ENCODE data around the gene C3orf80. TPM values are rescaled to one million over a fixed set of nuclear protein-coding genes. Genes with fewer than 3 reads are reported as not detected.
"Not testable (repeated sequence)": the region's sequence is repeated elsewhere in the genome, so short reads cannot be mapped to it uniquely, and the experiment has no call there.

The C3orf80 gene
- polyA plus RNA-seq, 1 experiment, result 0.11 TPM

DNA sequence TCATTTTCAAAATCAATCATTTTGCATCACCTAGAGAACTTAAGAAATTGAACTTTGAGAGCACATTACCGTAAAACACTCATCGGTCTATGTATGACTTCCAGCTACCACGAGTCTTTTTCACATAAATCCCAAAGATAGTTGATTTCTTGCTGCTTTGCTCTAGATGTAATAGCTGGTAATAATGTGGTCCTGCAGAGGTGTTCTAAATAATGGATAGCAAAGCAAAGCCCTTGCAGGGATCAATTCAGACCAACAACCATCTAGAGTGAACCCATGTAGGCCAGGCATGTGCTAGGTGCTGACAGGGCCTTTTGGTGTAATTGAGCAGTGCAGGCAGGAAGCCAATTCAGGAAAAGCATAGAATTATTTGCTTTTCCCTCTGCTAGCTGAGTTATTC is 26.1 kb upstream of the C3orf80 start:
- TF ChIP-seq, protein P1, sequence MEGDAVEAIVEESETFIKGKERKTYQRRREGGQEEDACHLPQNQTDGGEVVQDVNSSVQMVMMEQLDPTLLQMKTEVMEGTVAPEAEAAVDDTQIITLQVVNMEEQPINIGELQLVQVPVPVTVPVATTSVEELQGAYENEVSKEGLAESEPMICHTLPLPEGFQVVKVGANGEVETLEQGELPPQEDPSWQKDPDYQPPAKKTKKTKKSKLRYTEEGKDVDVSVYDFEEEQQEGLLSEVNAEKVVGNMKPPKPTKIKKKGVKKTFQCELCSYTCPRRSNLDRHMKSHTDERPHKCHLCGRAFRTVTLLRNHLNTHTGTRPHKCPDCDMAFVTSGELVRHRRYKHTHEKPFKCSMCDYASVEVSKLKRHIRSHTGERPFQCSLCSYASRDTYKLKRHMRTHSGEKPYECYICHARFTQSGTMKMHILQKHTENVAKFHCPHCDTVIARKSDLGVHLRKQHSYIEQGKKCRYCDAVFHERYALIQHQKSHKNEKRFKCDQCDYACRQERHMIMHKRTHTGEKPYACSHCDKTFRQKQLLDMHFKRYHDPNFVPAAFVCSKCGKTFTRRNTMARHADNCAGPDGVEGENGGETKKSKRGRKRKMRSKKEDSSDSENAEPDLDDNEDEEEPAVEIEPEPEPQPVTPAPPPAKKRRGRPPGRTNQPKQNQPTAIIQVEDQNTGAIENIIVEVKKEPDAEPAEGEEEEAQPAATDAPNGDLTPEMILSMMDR (IDR thresholded peaks at IDR 0.05; ENCODE audit: insufficient read depth, low read depth, low read length), result no peak
- DNase-seq (ENCODE audit: low read depth), result no peak
- H3K36me3 ChIP-seq (ENCODE audit: control insufficient read depth, insufficient read depth, low read length), result no peaks in the 10 kb centered on the region
- no peak overlapping the region for H3K4me3 ChIP-seq (ENCODE audit: low read depth, low read length)
- POLR2A ChIA-PET, result no interaction called here
- CTCF ChIA-PET, result interaction anchor here (1.4 kb wide), 1 partner anchor 13 kb away, joined by 5 read pairs; no protein-coding TSS in a partner anchor
- H3K27me3 ChIP-seq (ENCODE audit: control insufficient read depth, insufficient read depth, low read length), result no peaks in the 10 kb centered on the region

DNA sequence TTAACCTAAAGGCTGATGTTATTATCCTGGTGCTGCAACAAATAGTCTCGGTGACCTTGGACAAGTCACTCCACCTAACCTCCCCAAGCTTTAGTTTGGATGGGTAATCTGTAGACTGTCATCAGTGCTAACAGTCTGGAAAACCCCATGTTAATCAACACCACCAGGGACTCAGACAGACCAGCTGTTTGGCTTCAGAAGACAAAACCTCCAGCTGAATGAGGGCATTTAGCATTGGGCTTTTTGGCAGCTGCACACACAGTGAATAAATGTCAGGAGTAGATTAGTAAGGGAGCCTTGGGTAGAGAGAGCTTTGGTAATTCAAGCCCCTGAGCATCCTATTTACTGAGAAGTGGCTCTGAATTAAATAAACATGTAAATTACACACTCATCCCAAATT is 24.9 kb upstream of the C3orf80 start:
- DNase-seq (ENCODE audit: low read depth), result no peak

DNA sequence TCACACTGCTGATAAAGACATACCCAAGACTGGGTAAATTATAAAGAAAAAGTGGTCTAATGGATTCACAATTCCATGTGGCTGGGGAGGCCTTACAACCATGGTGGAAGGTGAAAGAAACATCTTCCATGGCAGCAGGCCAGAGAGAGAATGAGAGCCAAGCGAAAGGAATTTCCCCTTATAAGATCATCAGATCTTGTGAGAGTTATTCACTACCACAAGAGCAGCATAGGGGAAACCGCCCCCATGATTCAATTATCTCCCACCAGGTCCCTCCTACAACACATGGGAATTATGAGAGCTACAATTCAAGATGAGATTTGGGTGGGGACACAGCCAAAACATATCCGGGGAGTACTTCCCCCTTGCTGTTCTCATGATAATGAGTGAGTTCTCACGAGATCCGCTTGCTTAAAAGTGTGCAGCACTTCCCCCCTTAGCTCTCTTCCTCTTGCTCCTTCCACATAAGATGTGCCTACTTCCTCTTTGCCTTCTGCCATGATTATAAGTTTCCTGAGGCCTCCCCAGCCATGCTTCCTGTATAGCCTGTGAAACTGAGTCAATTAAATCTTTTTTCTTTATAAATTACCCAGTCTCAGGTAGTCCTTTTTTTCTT is 20.7 kb upstream of the C3orf80 start:
- H3K27me3 ChIP-seq (ENCODE audit: control insufficient read depth, insufficient read depth, low read length); CTCF ChIA-PET; H3K4me3 ChIP-seq (ENCODE audit: low read depth, low read length); DNase-seq (ENCODE audit: low read depth); H3K36me3 ChIP-seq (ENCODE audit: control insufficient read depth, insufficient read depth, low read length); POLR2A ChIA-PET: not testable (repeated sequence)

More for the DNA sequence above, 24.9 kb upstream of the C3orf80 start:
- TF ChIP-seq, protein P1 (IDR thresholded peaks at IDR 0.05; ENCODE audit: insufficient read depth, low read depth, low read length), result no peak
- H3K27me3 ChIP-seq (ENCODE audit: control insufficient read depth, insufficient read depth, low read length), result no peaks in the 10 kb centered on the region
- H3K4me3 ChIP-seq (ENCODE audit: low read depth, low read length), result no peak overlapping the region
- CTCF ChIA-PET, result interaction anchor here (0.7 to 0.9 kb wide), 2 partner anchors 10 to 37 kb away, joined by 3 to 4 read pairs; no protein-coding TSS in a partner anchor
- POLR2A ChIA-PET, result no interaction called here
- H3K36me3 ChIP-seq (ENCODE audit: control insufficient read depth, insufficient read depth, low read length), result no peaks in the 10 kb centered on the region

DNA sequence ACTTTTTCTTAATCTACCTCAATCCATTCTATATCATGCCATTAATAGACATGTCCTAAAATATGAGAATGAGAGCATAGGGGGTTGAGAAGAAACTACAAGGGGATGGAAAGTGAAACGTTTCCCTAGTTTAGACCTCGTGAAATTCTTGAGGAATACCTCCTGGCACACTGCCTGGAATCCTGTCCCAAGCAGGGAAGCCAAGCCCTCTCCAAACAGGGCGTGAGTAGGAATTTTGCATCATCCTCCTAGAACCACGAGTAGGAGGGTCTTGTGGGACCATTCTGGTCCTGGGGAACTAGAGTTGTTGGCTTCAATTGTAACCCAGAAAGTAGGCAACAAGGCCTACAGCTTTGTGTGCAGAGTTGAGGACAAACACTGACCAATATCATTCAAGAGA is 19.6 kb upstream of the C3orf80 start:
- Histone ChIP-seq H3K27me3 (ENCODE audit: control insufficient read depth, insufficient read depth, low read length) (no peaks in the 10 kb centered on the region), H3K36me3 (ENCODE audit: control insufficient read depth, insufficient read depth, low read length) (no peaks in the 10 kb centered on the region), H3K4me3 (ENCODE audit: low read depth, low read length) (no peak overlapping the region)
- ChIA-PET POLR2A (no interaction called here), CTCF (no interaction called here)
- TF ChIP-seq, protein P1 (IDR thresholded peaks at IDR 0.05; ENCODE audit: insufficient read depth, low read depth, low read length), result no peak
- DNase-seq (ENCODE audit: low read depth), result no peak

DNA sequence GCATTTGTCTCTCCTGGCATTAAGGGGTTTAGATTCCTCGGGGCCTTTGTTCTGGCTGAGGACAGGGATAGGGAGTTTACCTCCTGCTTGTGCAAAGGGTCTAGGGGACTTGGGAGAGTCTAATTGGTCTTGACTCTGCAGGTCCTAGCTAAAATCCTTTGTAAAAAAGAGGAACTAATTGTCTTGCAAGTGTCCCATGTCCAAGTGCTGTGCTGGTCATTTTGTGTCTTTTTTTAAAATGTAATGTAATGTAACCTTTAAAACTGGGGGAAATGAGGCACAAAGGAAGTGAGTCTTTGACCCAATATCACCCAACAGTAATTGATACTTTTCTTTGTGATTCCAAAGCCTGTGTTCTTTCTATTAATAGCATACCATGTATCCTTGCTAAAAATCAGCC is 14.9 kb upstream of the C3orf80 start:
- no peaks in the 10 kb centered on the region; the same call in 1 of the 2 replicates for H3K27me3 ChIP-seq (ENCODE audit: control insufficient read depth, insufficient read depth, low read length)
- CTCF ChIA-PET, result interaction anchor here (0.7 to 1.7 kb wide), 9 partner anchors 10 to 120 kb away, joined by 3 to 8 read pairs (median 4); no protein-coding TSS in a partner anchor
- TF ChIP-seq, protein P1 (IDR thresholded peaks at IDR 0.05; ENCODE audit: insufficient read depth, low read depth, low read length), result no peak
- H3K4me3 ChIP-seq (ENCODE audit: low read depth, low read length), result no peak overlapping the region
- H3K36me3 ChIP-seq (ENCODE audit: control insufficient read depth, insufficient read depth, low read length), result no peaks in the 10 kb centered on the region
- DNase-seq (ENCODE audit: low read depth), result no peak
- POLR2A ChIA-PET, result no interaction called here

DNA sequence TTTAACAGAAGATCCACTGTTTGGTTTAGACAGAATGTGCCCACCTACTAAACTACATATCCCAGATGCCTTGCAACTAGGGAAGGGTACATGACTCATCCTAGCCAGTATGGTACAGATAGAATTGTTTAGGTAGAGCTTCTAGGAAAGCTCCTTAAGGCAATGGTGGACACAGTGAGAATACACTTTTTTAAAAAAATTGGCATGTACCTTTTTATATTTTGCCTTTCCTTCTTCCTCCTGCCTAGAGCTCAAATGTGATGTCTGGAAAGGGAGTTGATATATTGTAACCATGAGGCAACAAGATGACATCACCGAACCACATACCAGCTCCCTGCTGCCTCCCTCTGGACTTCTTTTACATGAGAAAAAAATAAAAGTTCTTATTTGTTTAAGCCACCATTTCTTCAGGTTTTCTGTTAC is 14.4 kb upstream of the C3orf80 start:
- TF ChIP-seq, protein P1 (IDR thresholded peaks at IDR 0.05; ENCODE audit: insufficient read depth, low read depth, low read length), result peak; percentile 37; the same call in 1 of the 2 replicates
- POLR2A ChIA-PET, result no interaction called here
- Histone ChIP-seq H3K36me3 (ENCODE audit: control insufficient read depth, insufficient read depth, low read length) (no peaks in the 10 kb centered on the region), H3K27me3 (ENCODE audit: control insufficient read depth, insufficient read depth, low read length) (no peaks in the 10 kb centered on the region; the same call in 1 of the 2 replicates), H3K4me3 (ENCODE audit: low read depth, low read length) (no peak overlapping the region)
- peak; percentile 12 for DNase-seq (ENCODE audit: low read depth)
- CTCF ChIA-PET, result interaction anchor here (0.7 to 1.8 kb wide), 12 partner anchors 10 to 132 kb away, joined by 3 to 8 read pairs (median 4); no protein-coding TSS in a partner anchor

All from BJ (cell line).